HG03103 (cell line): Measurements from ENCODE around the gene TNFRSF6B.

Experiments used
- ATAC-seq: cut with Tn5 transposase; IDR thresholded peaks from one replicate; pipeline ENCODE4 v1.9.1; 2021; ENCODE audit warnings: low read depth; ENCODE audit not compliant: unreplicated experiment

The TNFRSF6B gene

GRCh38 chr20:63682384-63683139 lies 13.9 kb upstream of the TNFRSF6B start:
- ATAC-seq: no peak

GRCh38 chr20:63685269-63686026 lies 11.0 kb upstream of the TNFRSF6B start:
- no peak for ATAC-seq

- no peak for ATAC-seq
These were observed 10.4 kb upstream of the TNFRSF6B start for GRCh38 chr20:63686094-63686491.

DNA sequence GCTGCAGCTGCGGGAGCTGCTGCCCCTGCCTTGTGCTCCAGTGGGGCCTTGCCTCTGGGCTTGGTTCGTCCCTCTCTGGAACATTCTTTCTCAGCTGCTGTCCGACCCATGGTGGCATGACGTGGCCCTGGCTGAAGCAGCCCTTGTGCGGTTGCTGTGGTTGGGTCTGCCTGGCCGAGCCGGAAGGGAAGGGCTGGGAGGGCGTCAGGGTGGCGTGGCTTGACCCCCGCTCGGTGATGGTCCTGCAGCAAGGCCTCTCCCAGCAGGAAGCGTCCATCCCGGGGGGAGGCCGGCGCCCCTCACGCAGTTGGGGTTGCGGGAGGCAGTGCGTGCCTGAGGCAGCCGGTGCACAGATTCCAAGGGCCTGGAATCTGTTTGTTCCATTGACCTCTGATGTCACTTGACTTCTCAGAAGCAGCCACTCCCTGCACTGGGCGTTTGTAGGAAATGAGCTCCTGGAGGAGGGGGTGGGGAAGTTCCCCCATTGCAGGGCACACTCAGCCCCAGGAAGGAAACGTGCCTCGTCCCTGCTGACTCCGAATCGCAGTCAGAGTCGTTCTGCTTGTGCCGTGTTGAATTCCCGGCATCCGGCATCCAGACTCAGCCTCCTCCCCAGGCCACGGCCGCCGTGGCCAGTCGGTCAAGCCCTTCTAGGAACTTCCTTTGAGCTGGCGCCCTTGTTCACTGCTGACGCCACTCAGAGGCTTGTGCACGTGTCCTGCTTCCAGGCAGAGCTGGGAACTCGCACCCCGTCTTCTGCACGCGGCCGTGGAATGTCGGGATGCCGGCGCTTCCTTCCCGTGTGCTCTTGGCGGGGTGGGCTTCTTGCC lies 9.7 kb upstream of the TNFRSF6B start:
- no peak for ATAC-seq

DNA sequence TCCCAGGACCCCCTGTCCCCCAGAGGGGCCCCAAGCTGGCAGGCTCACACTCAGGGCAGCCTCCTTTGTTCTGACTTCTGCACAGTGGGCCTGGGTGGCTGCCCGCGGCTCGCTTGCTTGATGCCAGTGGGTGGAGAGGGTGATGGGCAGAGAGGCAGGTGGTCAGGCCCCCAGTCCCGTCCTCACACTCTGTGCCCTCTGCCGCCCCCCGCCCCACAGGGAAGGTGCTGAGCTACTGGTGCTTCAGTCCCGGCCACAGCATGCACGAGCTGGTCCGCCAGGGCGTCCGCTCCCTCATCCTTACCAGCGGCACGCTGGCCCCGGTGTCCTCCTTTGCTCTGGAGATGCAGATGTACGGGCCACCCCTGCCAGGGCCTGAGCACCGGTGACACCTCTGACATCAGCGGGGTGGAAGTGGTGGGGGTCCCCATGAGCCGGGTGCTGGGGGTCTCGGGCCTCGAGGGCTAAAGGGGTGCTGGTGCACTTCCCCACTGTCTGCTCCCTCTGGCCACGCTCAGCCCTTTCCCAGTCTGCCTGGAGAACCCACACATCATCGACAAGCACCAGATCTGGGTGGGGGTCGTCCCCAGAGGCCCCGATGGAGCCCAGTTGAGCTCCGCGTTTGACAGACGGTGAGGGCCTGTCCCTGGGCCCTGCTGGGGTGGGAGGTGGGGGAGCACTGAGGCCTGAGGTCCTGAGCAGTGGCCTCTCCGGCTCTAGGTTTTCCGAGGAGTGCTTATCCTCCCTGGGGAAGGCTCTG lies 8.9 kb upstream of the TNFRSF6B start:
- no peak for ATAC-seq

GRCh38 chr20:63688228-63689045 lies 8.0 kb upstream of the TNFRSF6B start:
- ATAC-seq: no peak

DNA sequence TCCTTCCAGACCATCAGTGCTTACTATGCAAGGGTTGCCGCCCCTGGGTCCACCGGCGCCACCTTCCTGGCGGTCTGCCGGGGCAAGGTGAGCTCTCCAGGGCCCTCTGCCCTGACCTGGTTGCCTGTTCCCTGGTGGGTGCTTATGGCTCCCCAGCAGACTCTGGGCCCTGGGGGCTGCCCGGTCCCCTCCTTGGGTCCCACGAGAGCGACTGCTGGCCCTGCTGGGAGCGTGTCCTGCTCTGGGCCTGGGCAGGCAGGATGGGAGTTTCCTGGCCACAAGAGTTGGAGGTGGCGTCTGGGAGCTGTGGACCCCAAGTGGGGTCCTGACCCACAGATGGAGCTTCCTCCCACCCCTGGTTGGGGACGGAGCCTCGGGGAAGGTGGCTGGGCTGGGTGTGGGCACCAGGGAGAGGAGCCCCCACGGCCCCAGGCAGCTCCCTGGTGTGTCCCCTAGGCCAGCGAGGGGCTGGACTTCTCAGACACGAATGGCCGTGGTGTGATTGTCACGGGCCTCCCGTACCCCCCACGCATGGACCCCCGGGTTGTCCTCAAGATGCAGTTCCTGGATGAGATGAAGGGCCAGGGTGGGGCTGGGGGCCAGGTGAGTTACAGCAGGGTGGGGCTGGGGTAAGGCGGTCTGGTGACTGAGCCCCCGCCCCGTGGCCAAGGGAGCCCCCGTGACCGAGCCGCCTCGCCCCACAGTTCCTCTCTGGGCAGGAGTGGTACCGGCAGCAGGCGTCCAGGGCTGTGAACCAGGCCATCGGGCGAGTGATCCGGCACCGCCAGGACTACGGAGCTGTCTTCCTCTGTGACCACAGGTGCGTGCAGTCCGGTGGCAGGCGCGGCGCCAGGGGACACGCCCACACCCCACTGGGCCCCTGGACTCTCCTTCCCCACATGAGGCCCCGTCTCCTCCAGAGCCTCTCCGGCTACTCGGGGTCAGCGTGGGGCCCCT lies 7.1 kb upstream of the TNFRSF6B start:
- ATAC-seq: no peak

GRCh38 chr20:63690003-63690897 lies 6.2 kb upstream of the TNFRSF6B start:
- no peak for ATAC-seq

GRCh38 chr20:63690898-63691710 lies 5.3 kb upstream of the TNFRSF6B start:
- ATAC-seq: no peak

GRCh38 chr20:63691711-63692435 lies 4.6 kb upstream of the TNFRSF6B start:
- ATAC-seq: no peak

GRCh38 chr20:63692436-63693082 lies 3.9 kb upstream of the TNFRSF6B start:
- ATAC-seq: no peak

DNA sequence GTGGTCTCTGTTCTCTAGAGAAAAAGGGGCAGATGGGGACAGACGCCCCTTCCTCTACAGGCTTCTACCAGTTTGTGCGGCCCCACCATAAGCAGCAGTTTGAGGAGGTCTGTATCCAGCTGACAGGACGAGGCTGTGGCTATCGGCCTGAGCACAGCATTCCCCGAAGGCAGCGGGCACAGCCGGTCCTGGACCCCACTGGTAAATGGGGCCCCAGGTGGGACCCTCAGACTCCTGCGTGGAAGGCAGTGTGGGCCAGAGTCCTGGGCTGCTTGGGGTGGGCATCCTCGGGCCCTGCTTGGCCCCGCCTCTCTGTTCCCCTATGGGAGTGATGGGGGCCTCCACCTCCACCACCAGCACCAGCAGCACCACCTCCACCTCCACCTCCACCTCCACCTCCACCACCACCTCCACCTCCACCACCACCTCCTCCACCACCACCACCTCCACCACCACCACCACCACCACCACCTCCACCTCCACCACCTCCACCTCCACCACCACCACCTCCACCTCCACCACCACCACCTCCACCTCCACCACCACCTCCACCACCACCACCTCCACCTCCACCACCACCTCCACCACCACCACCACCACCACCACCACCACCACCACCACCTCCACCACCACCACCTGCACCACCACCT lies 3.2 kb upstream of the TNFRSF6B start:
- no peak for ATAC-seq

DNA sequence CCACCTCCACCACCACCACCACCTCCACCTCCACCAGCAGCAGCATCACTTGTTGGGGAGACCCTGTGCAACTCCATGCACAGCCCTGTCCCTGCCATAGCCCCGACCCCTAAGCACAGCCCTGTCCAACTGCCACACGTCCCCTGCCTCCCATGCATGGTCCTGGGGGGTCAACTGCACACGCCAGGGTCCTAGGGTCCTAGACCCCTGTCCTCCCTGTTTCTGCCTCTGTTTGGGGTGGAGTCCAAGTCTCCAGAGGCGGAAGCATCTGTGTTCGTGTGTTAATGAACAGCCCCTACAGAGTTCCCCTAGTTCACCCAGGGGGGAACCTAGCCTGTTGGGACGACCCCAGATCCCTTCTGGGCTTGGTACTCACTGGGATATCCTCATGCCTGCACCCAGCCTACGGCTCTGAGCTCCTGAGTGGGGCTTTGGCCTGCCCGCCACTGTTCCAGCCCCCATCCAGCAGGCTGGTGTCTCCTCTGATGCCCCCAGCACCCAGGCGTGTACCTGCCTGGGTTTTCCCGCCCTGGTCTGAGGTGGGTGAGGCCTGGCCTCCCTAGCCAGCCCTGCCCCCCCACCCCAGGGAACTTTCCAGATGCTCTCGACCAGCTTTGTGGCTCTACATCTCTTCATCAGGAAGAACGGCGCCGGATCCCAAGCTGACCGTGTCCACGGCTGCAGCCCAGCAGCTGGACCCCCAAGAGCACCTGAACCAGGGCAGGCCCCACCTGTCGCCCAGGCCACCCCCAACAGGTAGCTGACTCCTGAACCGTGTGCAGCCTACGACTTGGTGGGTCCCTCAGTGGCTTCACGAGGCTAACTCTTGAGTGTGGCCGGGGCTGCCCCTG lies 2.5 kb upstream of the TNFRSF6B start:
- ATAC-seq: no peak
